HEK293 (cell line): ENCODE measurements around the gene PLCXD1.

Experiments
- CTCF ChIA-PET: fragments of 350-600 bp; formaldehyde crosslinking; extraction: SDS; loops from one replicate; lab custom pipeline; 2021; ENCODE audit warnings: antibody characterized with exemption; lab: Yijun Ruan, JAX
- POLR2A ChIA-PET: fragments of 300-600 bp; formaldehyde crosslinking; extraction: SDS; loops from one replicate; lab custom pipeline; 2020; ENCODE audit warnings: antibody characterized with exemption, inconsistent platforms; lab: Yijun Ruan, JAX
- H3K27ac ChIP-seq: fragments of 200-500 bp; sonication (Bioruptor generic); 2 replicates; pipeline ENCODE4 v1.5.1; 2014; ENCODE audit warnings: low read depth, low read length, control low read depth, inconsistent platforms; ENCODE audit errors: extremely low read depth
- H3K36me3 ChIP-seq, 2 experiments: fragments of 200-500 bp in 1 of 2; sonication (Bioruptor generic) in 1 of 2; 1 replicate in 1 of 2; 2 replicates in 1 of 2; pipeline ENCODE4 v1.5.1; 2014 to 2017; ENCODE audit warnings: inconsistent platforms in 2 of 2, low read length in 2 of 2; ENCODE audit not compliant: control insufficient read depth in 2 of 2, insufficient read depth in 1 of 2
- H3K4me1 ChIP-seq: fragments of 200-500 bp; sonication (Bioruptor generic); 2 replicates; pipeline ENCODE4 v1.5.1; 2014; ENCODE audit warnings: mild to moderate bottlenecking, low read length, inconsistent platforms; ENCODE audit not compliant: control insufficient read depth, insufficient read depth
- H3K4me3 ChIP-seq: 2 replicates; pipeline ENCODE4 v1.5.1; 2011; ENCODE audit warnings: low read depth, mild to moderate bottlenecking, control low read depth, low read length, moderate library complexity
- H3K9me3 ChIP-seq: fragments of 200-500 bp; sonication (Bioruptor generic); 2 replicates; pipeline ENCODE4 v1.5.1; 2014; ENCODE audit warnings: low read depth, low read length, inconsistent platforms; ENCODE audit not compliant: control insufficient read depth, insufficient read depth
- CTCF ChIP-seq: fragments of 450-650 bp; formaldehyde crosslinking; IDR thresholded peaks from 2 replicates; pipeline ENCODE4 v1.5.1; 2016; ENCODE audit warnings: missing biosample characterization, missing genetic modification characterization
- PRDM10 ChIP-seq: fragments of 450-650 bp; formaldehyde crosslinking; IDR thresholded peaks from 2 replicates; pipeline ENCODE4 v1.5.1; 2016; ENCODE audit warnings: missing biosample characterization, missing genetic modification characterization
- ZFHX2 ChIP-seq: fragments of 450-650 bp; formaldehyde crosslinking; conservative IDR thresholded peaks from 2 replicates; pipeline ENCODE4 v1.5.1; 2016; ENCODE audit warnings: missing biosample characterization, missing genetic modification characterization
- ZNF121 ChIP-seq: fragments of 450-650 bp; formaldehyde crosslinking; IDR thresholded peaks from 2 replicates; pipeline ENCODE4 v1.5.1; 2016; ENCODE audit warnings: missing biosample characterization, missing genetic modification characterization
- ZNF18 ChIP-seq: fragments of 450-650 bp; formaldehyde crosslinking; IDR thresholded peaks from 2 replicates; pipeline ENCODE4 v1.5.1; 2016; ENCODE audit warnings: missing biosample characterization, missing genetic modification characterization
- ZNF394 ChIP-seq: fragments of 450-650 bp; formaldehyde crosslinking; IDR thresholded peaks from 2 replicates; pipeline ENCODE4 v1.5.1; 2016; ENCODE audit warnings: missing biosample characterization, missing genetic modification characterization, mild to moderate bottlenecking, moderate library complexity, borderline replicate concordance
- ZNF449 ChIP-seq: fragments of 450-650 bp; formaldehyde crosslinking; IDR thresholded peaks from 2 replicates; pipeline ENCODE4 v1.5.1; 2017; ENCODE audit warnings: missing biosample characterization, mild to moderate bottlenecking, missing genetic modification characterization, moderate library complexity
- ZNF580 ChIP-seq: fragments of 450-650 bp; formaldehyde crosslinking; IDR thresholded peaks from 2 replicates; pipeline ENCODE4 v1.5.1; 2016; ENCODE audit warnings: missing biosample characterization, missing genetic modification characterization
- ZNF600 ChIP-seq: fragments of 450-650 bp; formaldehyde crosslinking; IDR thresholded peaks from 2 replicates; pipeline ENCODE4 v1.5.1; 2016; ENCODE audit warnings: missing biosample characterization, missing genetic modification characterization
- ZNF654 ChIP-seq: fragments of 450-650 bp; formaldehyde crosslinking; IDR thresholded peaks from 2 replicates; pipeline ENCODE4 v1.5.1; 2016; ENCODE audit warnings: low read depth, missing biosample characterization, missing genetic modification characterization

PLCXD1 gene

GRCh38 chrX:320126-320783, 39.1 kb downstream of the PLCXD1 start:
- peak overlapping the region; percentile 84 for H3K4me3 ChIP-seq
- peaks cover 0 to 12% of the 10 kb centered on the region in 2 experiments; a peak in 1 of 3 replicates for H3K36me3 ChIP-seq
- H3K27ac ChIP-seq, result peak overlapping the region; percentile 79; the same call in 1 of the 2 replicates
- H3K4me1 ChIP-seq, result peaks cover 12% of the 10 kb centered on the region
- H3K9me3 ChIP-seq, result no peaks in the 10 kb centered on the region
- ChIA-PET CTCF (no interaction called here), POLR2A (no interaction called here)
- no peak for TF ChIP-seq ZFHX2
- TF ChIP-seq PRDM10 (tag by site-specific recombination), result 0 out of 2 replicates have a peak, but pooled peaks have one; percentile 10
- TF ChIP-seq ZNF394 (tag by site-specific recombination), result no peak
- TF ChIP-seq ZNF600 (tag by site-specific recombination), result peak; percentile 40; the same call in 1 of the 2 replicates

- H3K27ac ChIP-seq, result no peak overlapping the region
Observed at GRCh38 chrX:323721-324628, 42.8 kb downstream of the PLCXD1 start.

More at GRCh38 chrX:323721-324628, 42.8 kb downstream of the PLCXD1 start:
- Histone ChIP-seq H3K9me3 (no peaks in the 10 kb centered on the region), H3K4me1 (peaks cover 12% of the 10 kb centered on the region), H3K36me3 (no peaks in the 10 kb centered on the region), H3K4me3 (no peak overlapping the region)
- CTCF ChIA-PET, result no interaction called here
- POLR2A ChIA-PET, result no interaction called here
- peak; percentile 78; the same call in 1 of the 2 replicates for TF ChIP-seq CTCF (tag by site-specific recombination)
- TF ChIP-seq ZNF18 (tag by site-specific recombination), result no peak
- peak; percentile 25; the same call in 1 of the 2 replicates for TF ChIP-seq ZNF654 (tag by site-specific recombination)
- no peak for TF ChIP-seq ZNF449 (tag by site-specific recombination)
- 0 out of 2 replicates have a peak, but pooled peaks have one; percentile 17 for TF ChIP-seq ZNF580
- TF ChIP-seq ZNF121 (tag by site-specific recombination), result peak; percentile 64; the same call in 1 of the 2 replicates
- TF ChIP-seq PRDM10 (tag by site-specific recombination), result peak; percentile 41; the same call in 1 of the 2 replicates
